Measurements from ENCODE around the gene SIX3. TPM values are rescaled to one million over a fixed set of nuclear protein-coding genes. Genes with fewer than 3 reads are reported as not detected.

Gene SIX3
- total and polyA plus RNA-seq, 10 donors = 0.03 TPM; not detected in 9

Small RNAs within 50 kb of the gene (small RNA-seq; reads per million reads assigned to genes)
- 0 reads per million in 4 donors for gene RF02246
- 0 reads per million in 4 donors for gene RF02247
- 0 reads per million in 4 donors for gene RF02248
- 0 reads per million in 4 donors for gene RF02250
- 0 reads per million in 4 donors for gene RF02251
- gene RF02252 = 0 reads per million in 4 donors

Other genes starting within 250 kb of the SIX3 start
- under 1 TPM in 1 of 7 donors, not detected in 6; 0.20 TPM for gene SIX2, start 67.8 kb downstream of the SIX3 start, total RNA-seq
- under 1 TPM in 2 of 3 donors, not detected in 1; 0.03 TPM for gene SIX2, start 67.8 kb downstream of the SIX3 start, polyA plus RNA-seq

Data from spleen (tissue), 11 donors.